SK-N-SH treated with all-trans-retinoic acid at 6 μM for 48 hours (cell line): ENCODE measurements around the gene GCHFR.

Experiments used
- CREB5 ChIP-seq: fragments of 250-450 bp; sonication (Bioruptor Pico); IDR thresholded peaks from 2 replicates; pipeline ENCODE4 v1.5.1; 2020; ENCODE audit warnings: low read depth, mild to moderate bottlenecking, moderate library complexity
- ISL1 ChIP-seq: fragments of 250-450 bp; sonication (Bioruptor Pico); IDR thresholded peaks from 2 replicates; pipeline ENCODE4 v2.1.2; 2022; ENCODE audit warnings: mild to moderate bottlenecking, moderate library complexity
- PATZ1 ChIP-seq: fragments of 250-450 bp; sonication (Bioruptor Pico); IDR thresholded peaks from 2 replicates; pipeline ENCODE4 v1.8.0; 2020; ENCODE audit warnings: mild to moderate bottlenecking, moderate library complexity, borderline replicate concordance
- ZFP3 ChIP-seq: fragments of 250-450 bp; sonication (Bioruptor Pico); IDR thresholded peaks from 2 replicates; pipeline ENCODE4 v1.5.0; 2020; ENCODE audit warnings: mild to moderate bottlenecking, moderate library complexity
- ZNF70 ChIP-seq: fragments of 450-650 bp; formaldehyde crosslinking; IDR thresholded peaks from 2 replicates; pipeline ENCODE4 v1.5.0; 2020; ENCODE audit warnings: mild to moderate bottlenecking, moderate library complexity

GRCh38 chr15:40785814-40786213 lies 21.9 kb downstream of the GCHFR start:
- no peak for TF ChIP-seq CREB5
- TF ChIP-seq ZNF70 (CRISPR knock-in tag): no peak
- TF ChIP-seq PATZ1 (CRISPR knock-in tag): no peak
- TF ChIP-seq ZFP3 (CRISPR knock-in tag): no peak
- TF ChIP-seq ISL1 (CRISPR knock-in tag): no peak
